CD4-positive, alpha-beta T cell (primary cell): Measurements from ENCODE around the gene B4GALT5. TPM values are rescaled to one million over a fixed set of nuclear protein-coding genes. Genes with fewer than 3 reads are reported as not detected.

Experiments
- ATAC-seq: fragments of 200-7000 bp; cut with Tn5 transposase; one replicate; pipeline ENCODE4 v1.10.0; 2022; ENCODE audit warnings: mild to moderate bottlenecking; ENCODE audit not compliant: poor library complexity
- CTCF ChIA-PET: fragments of 350-600 bp; sonication (Branson Sonifier 250); formaldehyde crosslinking; loops from one replicate; lab custom pipeline; 2021; ENCODE audit warnings: antibody characterized with exemption, inconsistent platforms; lab: Charles Lee
- POLR2A ChIA-PET: fragments of 350-600 bp; sonication (Branson Sonifier 250); formaldehyde crosslinking; loops from one replicate; lab custom pipeline; 2021; ENCODE audit warnings: antibody characterized with exemption, inconsistent platforms; lab: Charles Lee
- DNase-seq, 14 experiments: peaks; one replicate each; pipeline ENCODE4 v3.0.0-alpha.2; 2013 to 2020; ENCODE audit warnings: mixed read lengths in 2 of 14
- H3K27ac ChIP-seq, 2 donors: one replicate each; pipeline versions ENCODE4 v1.5.1 to v1.7.0; 2013; ENCODE audit warnings: low read length in 2 of 2, low read depth in 1 of 2, mild to moderate bottlenecking in 1 of 2
- H3K27me3 ChIP-seq, 2 experiments: 1 replicate in 1 of 2; 2 replicates in 1 of 2; pipeline versions ENCODE4 v1.6.1 to v1.7.0; 2013; ENCODE audit warnings: low read length in 2 of 2, control low read depth in 1 of 2, mild to moderate bottlenecking in 1 of 2, moderate library complexity in 1 of 2; ENCODE audit not compliant: insufficient read depth in 2 of 2, control insufficient read depth in 1 of 2
- H3K36me3 ChIP-seq: one replicate; pipeline ENCODE4 v1.6.1; 2013; ENCODE audit warnings: low read length, control low read depth; ENCODE audit not compliant: insufficient read depth
- H3K4me1 ChIP-seq: one replicate; pipeline ENCODE4 v1.6.1; 2013; ENCODE audit warnings: low read length, control low read depth; ENCODE audit not compliant: insufficient read depth
- H3K4me3 ChIP-seq: one replicate; pipeline ENCODE4 v1.5.1; 2013; ENCODE audit warnings: mild to moderate bottlenecking, low read length, moderate library complexity
- H3K9me3 ChIP-seq, 2 experiments: 1 replicate in 1 of 2; 2 replicates in 1 of 2; pipeline versions ENCODE4 v1.6.1 to v1.7.0; 2013; ENCODE audit warnings: low read length in 2 of 2, mild to moderate bottlenecking in 2 of 2, control low read depth in 1 of 2, moderate library complexity in 1 of 2; ENCODE audit not compliant: control insufficient read depth in 1 of 2, insufficient read depth in 1 of 2
- H3K27ac Mint-ChIP-seq: one replicate; pipeline ENCODE4 v1.8.0; 2020; ENCODE audit warnings: mixed read lengths
- H3K27me3 Mint-ChIP-seq: one replicate; pipeline ENCODE4 v1.8.0; 2021; ENCODE audit warnings: mixed read lengths
- H3K36me3 Mint-ChIP-seq: one replicate; pipeline ENCODE4 v1.8.0; 2021; ENCODE audit warnings: low read depth, mixed read lengths
- H3K4me1 Mint-ChIP-seq: one replicate; pipeline ENCODE4 v1.8.0; 2021; ENCODE audit warnings: low read depth, mixed read lengths
- H3K4me3 Mint-ChIP-seq: one replicate; pipeline ENCODE4 v1.8.0; 2020; ENCODE audit warnings: mild to moderate bottlenecking, mixed read lengths
- H3K9me3 Mint-ChIP-seq: one replicate; pipeline ENCODE4 v1.8.0; 2020; ENCODE audit warnings: mixed read lengths
- CTCF ChIP-seq: fragments of 200-600 bp; IDR thresholded peaks from one replicate; pipeline ENCODE4 v1.8.0; 2022; ENCODE audit warnings: antibody characterized with exemption, mild to moderate bottlenecking
- intact Hi-C, 2 experiments: fragments of 100-400 bp; cut with DNase I in 1 of 2; cut with micrococcal nuclease in 1 of 2; formaldehyde crosslinking; loops; one replicate each; pipeline versions ENCODE4 v1.15.1 to v1.9.0; 2023 to 2025; cut with DNase I, micrococcal nuclease
- total RNA-seq, 174 experiments: library from RNA in 2 of 174; stranded (reverse) in 2 of 174; gene quantifications; one replicate each; pipeline ENCODE4 v1.2.3 and lab custom pipeline; 2021 to 2026

Gene B4GALT5
- total RNA-seq, 2 experiments from 2014 or later = 3.1 to 3.2 TPM

DNA sequence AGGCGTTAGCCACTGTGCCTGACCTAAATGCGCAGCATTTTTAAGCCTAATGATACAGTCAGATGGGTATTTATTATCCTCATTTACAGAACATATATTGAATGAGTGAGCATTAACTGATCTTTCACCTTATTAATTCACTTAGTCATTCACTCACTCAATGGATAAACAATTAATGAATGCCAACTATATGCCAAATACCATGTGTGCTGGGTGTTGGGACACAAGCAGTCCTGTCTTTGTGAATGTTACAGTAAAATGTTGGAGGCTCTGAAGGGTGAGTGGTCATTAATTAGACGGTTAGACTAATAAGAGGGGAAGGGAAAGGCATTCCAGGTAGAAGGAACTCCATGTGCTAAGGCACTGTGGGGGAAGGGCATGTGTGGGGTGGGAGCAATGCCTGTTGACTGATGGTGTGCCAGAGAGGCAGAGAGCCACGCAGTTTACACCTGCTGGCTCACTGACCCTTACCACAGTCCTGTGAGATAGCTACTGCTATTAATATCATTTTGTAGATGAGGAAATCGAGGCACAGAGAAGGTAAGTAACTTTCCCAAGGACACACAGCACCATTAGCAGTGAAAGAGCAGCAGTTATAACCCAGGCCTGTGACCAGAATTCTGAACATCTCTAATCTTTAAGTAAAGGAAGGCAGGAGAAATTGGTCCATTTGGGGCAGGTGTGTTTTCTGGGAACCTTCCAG is 38.7 kb upstream of the B4GALT5 start:
- H3K4me1 ChIP-seq = peaks cover 12% of the 10 kb centered on the region
- no peaks in the 10 kb centered on the region for H3K36me3 ChIP-seq
- no peak overlapping the region for H3K27ac ChIP-seq
- Mint-ChIP-seq H3K36me3 (no peaks in the 10 kb centered on the region), H3K4me1 (peaks cover 11% of the 10 kb centered on the region), H3K27ac (no peak overlapping the region), H3K4me3 (no peak overlapping the region), H3K9me3 (peaks cover under 1% of the 10 kb centered on the region), H3K27me3 (peaks cover 47% of the 10 kb centered on the region)
- intact Hi-C loops = no loop called here
- H3K4me3 ChIP-seq = no peak overlapping the region
- ATAC-seq (no peak), DNase-seq (no peak)
- CTCF ChIA-PET = no interaction called here
- peaks cover under 1 to 1% of the 10 kb centered on the region in 2 experiments for H3K27me3 ChIP-seq
- H3K9me3 ChIP-seq = peaks cover 0 to 4% of the 10 kb centered on the region in 2 experiments
- POLR2A ChIA-PET = no interaction called here
- no peak for TF ChIP-seq CTCF

DNA sequence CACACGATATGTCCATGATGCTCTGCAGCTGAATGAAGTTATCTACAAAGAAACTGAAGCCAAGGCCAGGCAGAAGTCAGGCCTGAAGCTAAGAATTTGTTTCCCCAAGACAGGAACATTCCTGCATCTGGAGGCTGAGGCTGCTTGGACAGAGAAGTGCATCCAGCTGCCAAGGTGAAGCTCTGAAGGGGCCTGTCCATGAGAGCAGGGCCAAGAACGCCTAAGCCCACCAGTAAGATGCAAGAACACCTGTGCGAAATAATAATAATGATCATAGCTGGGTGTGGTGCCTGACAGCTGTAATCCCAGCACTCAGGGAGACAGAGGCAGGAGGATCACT is 37.7 kb upstream of the B4GALT5 start:
- no peaks in the 10 kb centered on the region for H3K36me3 ChIP-seq
- H3K36me3 Mint-ChIP-seq = no peaks in the 10 kb centered on the region
- peaks cover 10% of the 10 kb centered on the region for H3K4me1 Mint-ChIP-seq
- no peak overlapping the region for H3K4me3 Mint-ChIP-seq
- intact Hi-C loops = no loop called here
- no peaks in the 10 kb centered on the region for H3K9me3 Mint-ChIP-seq
- ATAC-seq (no peak), DNase-seq (no peak)
- peaks cover 0 to 3% of the 10 kb centered on the region in 2 experiments for H3K27me3 ChIP-seq
- H3K4me3 ChIP-seq = no peak overlapping the region
- H3K4me1 ChIP-seq = peaks cover 12% of the 10 kb centered on the region
- H3K27ac Mint-ChIP-seq = no peak overlapping the region
- H3K27ac ChIP-seq = no peak overlapping the region
- no peaks in the 10 kb centered on the region for H3K9me3 ChIP-seq
- no peak for TF ChIP-seq CTCF
- POLR2A ChIA-PET = no interaction called here
- peaks cover 40% of the 10 kb centered on the region for H3K27me3 Mint-ChIP-seq
- CTCF ChIA-PET = no interaction called here

GRCh38 chr20:49750611-49751396 is 37.1 kb upstream of the B4GALT5 start:
- CTCF ChIA-PET = interaction anchor here (0.7 kb wide), 1 partner anchor 164 kb away, joined by 3 read pairs; no protein-coding TSS in a partner anchor
- intact Hi-C loops = no loop called here
- no peak overlapping the region for H3K4me3 ChIP-seq
- TF ChIP-seq CTCF = no peak
- no peak overlapping the region for H3K27ac ChIP-seq
- H3K4me1 ChIP-seq = peaks cover 12% of the 10 kb centered on the region
- ATAC-seq = no peak
- Mint-ChIP-seq H3K4me1 (peaks cover 7% of the 10 kb centered on the region), H3K27ac (no peak overlapping the region), H3K4me3 (no peak overlapping the region), H3K9me3 (no peaks in the 10 kb centered on the region), H3K27me3 (peaks cover 36% of the 10 kb centered on the region), H3K36me3 (no peaks in the 10 kb centered on the region)
- POLR2A ChIA-PET = no interaction called here
- peaks cover 0 to 3% of the 10 kb centered on the region in 2 experiments for H3K27me3 ChIP-seq
- no peaks in the 10 kb centered on the region for H3K9me3 ChIP-seq
- no peaks in the 10 kb centered on the region for H3K36me3 ChIP-seq
- peak in 2 of 14 experiments; percentile 21 to 27 for DNase-seq
